ENCODE data around the gene NFATC2IP. TPM values are rescaled to one million over a fixed set of nuclear protein-coding genes. Genes with fewer than 3 reads are reported as not detected.

NFATC2IP gene
- total RNA-seq, 1 donor from 2014 or later = 32.6 TPM

DNA sequence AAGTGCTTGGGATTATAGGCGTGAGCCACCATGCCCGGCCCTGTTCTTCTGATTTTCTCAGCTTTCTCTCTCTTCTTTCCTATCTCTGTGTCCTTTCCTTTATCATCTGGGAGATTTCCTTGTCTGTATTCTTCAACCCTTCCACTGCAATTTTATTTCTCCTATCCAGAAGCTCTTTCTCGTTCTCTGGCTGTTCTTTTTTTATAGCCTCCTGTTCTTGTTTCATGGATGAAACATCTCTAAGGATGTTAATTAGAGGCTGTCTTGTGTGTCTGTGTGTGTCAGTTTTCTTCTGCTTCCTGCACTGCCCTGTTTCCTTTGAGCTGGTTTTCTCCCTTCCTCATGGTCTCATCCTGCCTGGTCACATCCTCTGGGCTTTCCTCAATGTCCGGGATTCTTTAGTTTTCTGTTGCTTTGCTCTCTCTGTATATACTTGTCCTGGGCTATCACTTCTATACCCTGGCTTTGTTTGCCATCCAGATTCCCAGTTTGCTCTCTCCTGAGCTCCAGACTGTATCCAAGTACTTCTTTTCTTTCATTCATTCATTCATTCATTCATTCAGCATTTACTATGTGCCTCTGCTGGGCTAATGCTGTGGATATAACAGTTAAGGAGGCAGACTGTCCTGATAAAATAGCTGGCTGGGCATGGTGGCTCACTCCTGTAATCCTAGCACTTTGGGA is 36.6 kb downstream of the NFATC2IP start:
- Mint-ChIP-seq H3K4me3 (ENCODE audit: unreplicated experiment) (no peak overlapping the region), H3K4me1 (ENCODE audit: low read depth, unreplicated experiment) (peaks cover 7% of the 10 kb centered on the region), H3K36me3 (ENCODE audit: low read depth, unreplicated experiment) (peaks cover 36% of the 10 kb centered on the region), H3K27me3 (ENCODE audit: low read depth, unreplicated experiment) (no peaks in the 10 kb centered on the region), H3K9me3 (ENCODE audit: unreplicated experiment) (peaks cover 2% of the 10 kb centered on the region), H3K27ac (ENCODE audit: unreplicated experiment) (no peak overlapping the region)
- Histone ChIP-seq H3K27ac (ENCODE audit: low read depth, low read length) (no peak overlapping the region), H3K9ac (ENCODE audit: low read length) (no peak overlapping the region), H3K4me1 (ENCODE audit: insufficient read depth, low read length) (no peaks in the 10 kb centered on the region), H3K79me2 (ENCODE audit: insufficient read depth, low read length) (no peaks in the 10 kb centered on the region), H3K4me3 (ENCODE audit: insufficient read depth, low read depth, low read length) (no peak overlapping the region), H2AFZ (ENCODE audit: low read depth, low read length) (no peak overlapping the region), H3K9me3 (ENCODE audit: insufficient read depth, low read depth, low read length) (no peaks in the 10 kb centered on the region), H4K20me1 (ENCODE audit: insufficient read depth, low read length) (no peaks in the 10 kb centered on the region), H3K36me3 (ENCODE audit: insufficient read depth, low read length) (no peaks in the 10 kb centered on the region), H3K4me2 (ENCODE audit: low read length) (no peak overlapping the region), H3K27me3 (ENCODE audit: insufficient read depth, low read length) (no peaks in the 10 kb centered on the region)
- TF ChIP-seq, protein P1, sequence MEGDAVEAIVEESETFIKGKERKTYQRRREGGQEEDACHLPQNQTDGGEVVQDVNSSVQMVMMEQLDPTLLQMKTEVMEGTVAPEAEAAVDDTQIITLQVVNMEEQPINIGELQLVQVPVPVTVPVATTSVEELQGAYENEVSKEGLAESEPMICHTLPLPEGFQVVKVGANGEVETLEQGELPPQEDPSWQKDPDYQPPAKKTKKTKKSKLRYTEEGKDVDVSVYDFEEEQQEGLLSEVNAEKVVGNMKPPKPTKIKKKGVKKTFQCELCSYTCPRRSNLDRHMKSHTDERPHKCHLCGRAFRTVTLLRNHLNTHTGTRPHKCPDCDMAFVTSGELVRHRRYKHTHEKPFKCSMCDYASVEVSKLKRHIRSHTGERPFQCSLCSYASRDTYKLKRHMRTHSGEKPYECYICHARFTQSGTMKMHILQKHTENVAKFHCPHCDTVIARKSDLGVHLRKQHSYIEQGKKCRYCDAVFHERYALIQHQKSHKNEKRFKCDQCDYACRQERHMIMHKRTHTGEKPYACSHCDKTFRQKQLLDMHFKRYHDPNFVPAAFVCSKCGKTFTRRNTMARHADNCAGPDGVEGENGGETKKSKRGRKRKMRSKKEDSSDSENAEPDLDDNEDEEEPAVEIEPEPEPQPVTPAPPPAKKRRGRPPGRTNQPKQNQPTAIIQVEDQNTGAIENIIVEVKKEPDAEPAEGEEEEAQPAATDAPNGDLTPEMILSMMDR (IDR thresholded peaks at IDR 0.05; ENCODE audit: insufficient read depth, low read depth, low read length) = no peak
- TF ChIP-seq EZH2 (IDR thresholded peaks at IDR 0.05; ENCODE audit: insufficient read depth, low read length) = no peak
- FAIRE-seq (no peak), DNase-seq (ENCODE audit: low read depth) (no peak)

DNA sequence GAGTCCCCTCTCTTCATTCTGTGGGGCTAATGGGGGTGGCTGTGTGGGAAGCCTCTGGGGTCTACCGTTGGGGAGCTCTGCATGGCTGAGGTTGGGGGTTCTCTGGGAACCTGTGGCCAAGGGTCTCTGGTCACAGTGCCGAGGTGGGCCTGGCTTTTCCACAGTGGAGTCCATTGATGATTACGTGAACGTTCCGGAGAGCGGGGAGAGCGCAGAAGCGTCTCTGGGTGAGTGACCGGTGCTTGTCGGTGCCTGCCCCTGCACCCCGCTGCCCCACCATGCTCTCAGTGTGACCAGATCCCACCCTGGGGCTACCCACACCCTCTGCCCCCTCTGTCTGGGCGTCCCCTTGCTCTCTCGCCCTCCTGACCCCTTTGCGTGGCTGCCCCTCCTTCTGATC is 38.6 kb downstream of the NFATC2IP start:
- Mint-ChIP-seq H3K27ac (ENCODE audit: unreplicated experiment) (no peak overlapping the region), H3K9me3 (ENCODE audit: unreplicated experiment) (peaks cover 2% of the 10 kb centered on the region), H3K36me3 (ENCODE audit: low read depth, unreplicated experiment) (peaks cover 27% of the 10 kb centered on the region), H3K27me3 (ENCODE audit: low read depth, unreplicated experiment) (no peaks in the 10 kb centered on the region), H3K4me1 (ENCODE audit: low read depth, unreplicated experiment) (peaks cover 7% of the 10 kb centered on the region), H3K4me3 (ENCODE audit: unreplicated experiment) (no peak overlapping the region)
- no peaks in the 10 kb centered on the region for H3K9me3 ChIP-seq (ENCODE audit: insufficient read depth, low read depth, low read length)
- no peak overlapping the region for H3K4me3 ChIP-seq (ENCODE audit: insufficient read depth, low read depth, low read length)
- no peak for TF ChIP-seq EZH2 (IDR thresholded peaks at IDR 0.05; ENCODE audit: insufficient read depth, low read length)
- TF ChIP-seq, protein P1 (IDR thresholded peaks at IDR 0.05; ENCODE audit: insufficient read depth, low read depth, low read length) = no peak
- H2AFZ ChIP-seq (ENCODE audit: low read depth, low read length) = no peak overlapping the region
- H3K9ac ChIP-seq (ENCODE audit: low read length) = no peak overlapping the region
- DNase-seq (ENCODE audit: low read depth) (no peak), FAIRE-seq (no peak)
- no peaks in the 10 kb centered on the region for H3K36me3 ChIP-seq (ENCODE audit: insufficient read depth, low read length)
- no peak overlapping the region for H3K4me2 ChIP-seq (ENCODE audit: low read length)
- no peaks in the 10 kb centered on the region for H3K27me3 ChIP-seq (ENCODE audit: insufficient read depth, low read length)
- no peaks in the 10 kb centered on the region for H3K79me2 ChIP-seq (ENCODE audit: insufficient read depth, low read length)
- no peaks in the 10 kb centered on the region for H3K4me1 ChIP-seq (ENCODE audit: insufficient read depth, low read length)
- no peak overlapping the region for H3K27ac ChIP-seq (ENCODE audit: low read depth, low read length)
- no peaks in the 10 kb centered on the region for H4K20me1 ChIP-seq (ENCODE audit: insufficient read depth, low read length)

DNA sequence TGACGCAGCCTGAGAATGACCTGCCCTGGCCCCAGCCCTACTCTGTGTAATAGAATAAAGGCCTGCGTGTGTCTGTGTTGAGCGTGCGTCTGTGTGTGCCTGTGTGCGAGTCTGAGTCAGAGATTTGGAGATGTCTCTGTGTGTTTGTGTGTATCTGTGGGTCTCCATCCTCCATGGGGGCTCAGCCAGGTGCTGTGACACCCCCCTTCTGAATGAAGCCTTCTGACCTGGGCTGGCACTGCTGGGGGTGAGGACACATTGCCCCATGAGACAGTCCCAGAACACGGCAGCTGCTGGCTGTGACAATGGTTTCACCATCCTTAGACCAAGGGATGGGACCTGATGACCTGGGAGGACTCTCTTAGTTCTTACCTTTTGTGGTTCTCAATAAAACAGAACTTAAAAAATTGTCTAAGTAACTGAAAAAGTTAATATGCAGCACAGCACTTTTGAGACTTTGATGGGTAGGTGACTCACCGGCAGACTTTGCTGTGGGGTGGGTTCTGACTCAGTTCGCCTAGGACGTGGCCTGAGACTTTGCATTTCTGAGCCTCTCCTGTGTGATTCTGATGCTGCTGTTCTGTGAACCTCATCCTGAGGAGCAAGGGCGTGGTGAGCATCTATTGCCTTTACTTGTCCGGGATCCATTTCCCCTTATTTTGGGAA is 39.8 kb downstream of the NFATC2IP start:
- Mint-ChIP-seq H3K27ac (ENCODE audit: unreplicated experiment) (no peak overlapping the region), H3K27me3 (ENCODE audit: low read depth, unreplicated experiment) (no peaks in the 10 kb centered on the region), H3K36me3 (ENCODE audit: low read depth, unreplicated experiment) (peaks cover 27% of the 10 kb centered on the region), H3K4me1 (ENCODE audit: low read depth, unreplicated experiment) (peaks cover 6% of the 10 kb centered on the region), H3K9me3 (ENCODE audit: unreplicated experiment) (peaks cover 2% of the 10 kb centered on the region), H3K4me3 (ENCODE audit: unreplicated experiment) (no peak overlapping the region)
- no peaks in the 10 kb centered on the region for H3K79me2 ChIP-seq (ENCODE audit: insufficient read depth, low read length)
- no peak overlapping the region for H2AFZ ChIP-seq (ENCODE audit: low read depth, low read length)
- H3K9me3 ChIP-seq (ENCODE audit: insufficient read depth, low read depth, low read length) = no peaks in the 10 kb centered on the region
- TF ChIP-seq, protein P1 (IDR thresholded peaks at IDR 0.05; ENCODE audit: insufficient read depth, low read depth, low read length) = no peak
- no peak for TF ChIP-seq EZH2 (IDR thresholded peaks at IDR 0.05; ENCODE audit: insufficient read depth, low read length)
- no peaks in the 10 kb centered on the region for H3K27me3 ChIP-seq (ENCODE audit: insufficient read depth, low read length)
- H3K9ac ChIP-seq (ENCODE audit: low read length) = no peak overlapping the region
- no peaks in the 10 kb centered on the region for H3K36me3 ChIP-seq (ENCODE audit: insufficient read depth, low read length)
- H3K27ac ChIP-seq (ENCODE audit: low read depth, low read length) = no peak overlapping the region
- no peak for DNase-seq (ENCODE audit: low read depth)
- H4K20me1 ChIP-seq (ENCODE audit: insufficient read depth, low read length) = no peaks in the 10 kb centered on the region
- H3K4me3 ChIP-seq (ENCODE audit: insufficient read depth, low read depth, low read length) = no peak overlapping the region
- no peak overlapping the region for H3K4me2 ChIP-seq (ENCODE audit: low read length)
- FAIRE-seq = no peak
- H3K4me1 ChIP-seq (ENCODE audit: insufficient read depth, low read length) = no peaks in the 10 kb centered on the region

Data from astrocyte (in vitro differentiated cells and primary cell).